Endothelial cell (in vitro differentiated cells): Measurements from ENCODE around the gene PLXNA1. TPM values are rescaled to one million over a fixed set of nuclear protein-coding genes. Genes with fewer than 3 reads are reported as not detected.
A peak's percentile ranks its signal among the peaks of the same experiment; 100 is the strongest.

Experiments
- DNase-seq: peaks from one replicate; pipeline ENCODE4 v3.0.0; 2021; ENCODE audit warnings: low spot score
- H3K27ac Mint-ChIP-seq: one replicate; pipeline ENCODE4 v1.8.0; 2021; ENCODE audit warnings: mixed read lengths, inconsistent platforms; ENCODE audit not compliant: unreplicated experiment
- H3K27me3 Mint-ChIP-seq: one replicate; pipeline ENCODE4 v1.8.0; 2021; ENCODE audit warnings: mild to moderate bottlenecking, moderate library complexity, mixed read lengths, inconsistent platforms; ENCODE audit not compliant: unreplicated experiment
- H3K36me3 Mint-ChIP-seq: one replicate; pipeline ENCODE4 v1.8.0; 2021; ENCODE audit warnings: mild to moderate bottlenecking, low read depth, mixed read lengths, inconsistent platforms; ENCODE audit not compliant: unreplicated experiment
- H3K4me1 Mint-ChIP-seq: one replicate; pipeline ENCODE4 v1.8.0; 2021; ENCODE audit warnings: mild to moderate bottlenecking, mixed read lengths, inconsistent platforms; ENCODE audit not compliant: unreplicated experiment
- H3K4me3 Mint-ChIP-seq: one replicate; pipeline ENCODE4 v1.8.0; 2021; ENCODE audit warnings: mild to moderate bottlenecking, mixed read lengths, inconsistent platforms; ENCODE audit not compliant: unreplicated experiment
- H3K9me3 Mint-ChIP-seq: one replicate; pipeline ENCODE4 v1.8.0; 2021; ENCODE audit warnings: mixed read lengths, inconsistent platforms; ENCODE audit not compliant: unreplicated experiment
- CTCF ChIP-seq: fragments of 200-600 bp; sonication (generic); IDR thresholded peaks from one replicate; pipeline ENCODE4 v1.5.0; 2021; ENCODE audit warnings: antibody characterized with exemption; ENCODE audit not compliant: unreplicated experiment
- total RNA-seq: library from RNA; stranded (reverse); fragmentation: NEBNext Ultra II Directional; extraction: Animal tissue kit (Norgen Biotek cat#: 25700); gene quantifications from one replicate; pipeline ENCODE4 v1.2.1, GENCODE V29; 2021; ENCODE audit not compliant: unreplicated experiment

The PLXNA1 gene
- total RNA-seq, 1 donor from 2014 or later: 31.8 TPM

GRCh38 chr3:127026661-127027060, 43.7 kb downstream of the PLXNA1 start:
- TF ChIP-seq CTCF: no peak
- H3K4me3 Mint-ChIP-seq: no peak overlapping the region
- H3K27me3 Mint-ChIP-seq: peaks cover 6% of the 10 kb centered on the region
- peaks cover 11% of the 10 kb centered on the region for H3K36me3 Mint-ChIP-seq
- H3K9me3 Mint-ChIP-seq: no peaks in the 10 kb centered on the region
- no peaks in the 10 kb centered on the region for H3K4me1 Mint-ChIP-seq
- H3K27ac Mint-ChIP-seq: no peak overlapping the region
- no peak for DNase-seq

- H3K9me3 Mint-ChIP-seq: no peaks in the 10 kb centered on the region
- DNase-seq: no peak
- H3K4me3 Mint-ChIP-seq: peak overlapping the region; percentile 37
- no peak overlapping the region for H3K27ac Mint-ChIP-seq
- H3K4me1 Mint-ChIP-seq: no peaks in the 10 kb centered on the region
- H3K27me3 Mint-ChIP-seq: peaks cover 6% of the 10 kb centered on the region
- TF ChIP-seq CTCF: no peak
- H3K36me3 Mint-ChIP-seq: peaks cover 11% of the 10 kb centered on the region
Measured at GRCh38 chr3:127027061-127027735, 44.3 kb downstream of the PLXNA1 start.

GRCh38 chr3:127027811-127028548, 45.1 kb downstream of the PLXNA1 start:
- no peak for DNase-seq
- Mint-ChIP-seq H3K4me3 (peak overlapping the region; percentile 37), H3K27me3 (peaks cover 6% of the 10 kb centered on the region), H3K9me3 (no peaks in the 10 kb centered on the region), H3K27ac (no peak overlapping the region), H3K36me3 (peaks cover 11% of the 10 kb centered on the region), H3K4me1 (no peaks in the 10 kb centered on the region)
- no peak for TF ChIP-seq CTCF

- Mint-ChIP-seq H3K4me1 (no peaks in the 10 kb centered on the region), H3K9me3 (no peaks in the 10 kb centered on the region), H3K27ac (no peak overlapping the region)
Measured at GRCh38 chr3:127028781-127029657, 46.1 kb downstream of the PLXNA1 start.

More at GRCh38 chr3:127028781-127029657, 46.1 kb downstream of the PLXNA1 start:
- peaks cover 8% of the 10 kb centered on the region for H3K27me3 Mint-ChIP-seq
- peaks cover 11% of the 10 kb centered on the region for H3K36me3 Mint-ChIP-seq
- no peak for TF ChIP-seq CTCF
- H3K4me3 Mint-ChIP-seq: no peak overlapping the region
- DNase-seq: no peak
